ENCODE results near the gene UBE2L3.
A peak's percentile ranks its signal among the peaks of the same experiment; 100 is the strongest.
"Not testable (repeated sequence)": the region's sequence is repeated elsewhere in the genome, so short reads cannot be mapped to it uniquely, and the experiment has no call there.

Gene UBE2L3

DNA sequence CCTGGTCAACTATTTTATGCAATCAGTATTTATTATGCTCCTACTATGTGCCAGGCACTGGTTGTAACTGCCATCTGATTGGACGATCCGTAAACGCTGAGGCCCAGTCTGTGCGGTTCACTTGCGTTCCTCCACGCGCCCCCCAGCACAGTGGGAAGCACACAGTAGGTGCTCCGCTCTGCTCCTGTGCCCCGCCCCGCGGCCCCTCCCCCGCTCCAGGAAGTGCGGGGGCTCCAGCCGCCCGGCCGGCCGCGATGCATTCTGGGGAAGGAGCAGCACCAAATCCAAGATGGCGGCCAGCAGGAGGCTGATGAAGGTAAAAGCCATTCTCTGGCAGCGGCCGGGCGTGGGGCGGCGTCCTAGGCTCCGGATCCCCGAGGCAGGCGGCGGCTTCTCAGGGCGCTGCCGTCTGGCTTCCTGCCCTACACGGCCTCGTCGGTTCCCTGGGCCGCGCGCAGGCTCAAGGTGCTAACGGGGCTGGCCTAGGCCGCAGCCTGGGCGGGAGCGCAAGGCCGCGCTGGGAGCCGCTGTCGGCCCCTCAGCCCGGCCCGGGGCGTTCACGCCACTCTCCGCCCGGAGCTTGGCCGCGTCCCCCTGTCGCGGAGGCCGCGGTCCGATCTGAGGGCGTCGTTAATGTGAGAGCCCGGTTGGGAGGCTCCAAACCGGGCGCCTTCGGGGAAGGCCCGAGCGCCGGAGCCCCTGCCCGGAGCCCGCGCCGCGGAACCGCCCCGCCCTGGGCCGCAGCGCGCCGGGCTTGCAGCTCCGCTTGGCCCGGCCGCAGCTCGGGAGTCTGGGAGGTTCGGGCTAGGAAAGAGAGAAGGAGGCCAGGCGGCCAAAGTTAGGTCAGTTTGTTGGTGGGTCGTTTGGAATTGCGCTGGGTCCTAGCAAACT, at the start of gene UBE2L3:
UBE2L3 (plus strand) TSS at position 259 of the 891 bp plus-strand sequence; CDS start at position 290, 31 bp downstream.
- DNase-seq (ENCODE audit: low read depth in 2 of 2), result peak; percentile 65 to 80

DNA sequence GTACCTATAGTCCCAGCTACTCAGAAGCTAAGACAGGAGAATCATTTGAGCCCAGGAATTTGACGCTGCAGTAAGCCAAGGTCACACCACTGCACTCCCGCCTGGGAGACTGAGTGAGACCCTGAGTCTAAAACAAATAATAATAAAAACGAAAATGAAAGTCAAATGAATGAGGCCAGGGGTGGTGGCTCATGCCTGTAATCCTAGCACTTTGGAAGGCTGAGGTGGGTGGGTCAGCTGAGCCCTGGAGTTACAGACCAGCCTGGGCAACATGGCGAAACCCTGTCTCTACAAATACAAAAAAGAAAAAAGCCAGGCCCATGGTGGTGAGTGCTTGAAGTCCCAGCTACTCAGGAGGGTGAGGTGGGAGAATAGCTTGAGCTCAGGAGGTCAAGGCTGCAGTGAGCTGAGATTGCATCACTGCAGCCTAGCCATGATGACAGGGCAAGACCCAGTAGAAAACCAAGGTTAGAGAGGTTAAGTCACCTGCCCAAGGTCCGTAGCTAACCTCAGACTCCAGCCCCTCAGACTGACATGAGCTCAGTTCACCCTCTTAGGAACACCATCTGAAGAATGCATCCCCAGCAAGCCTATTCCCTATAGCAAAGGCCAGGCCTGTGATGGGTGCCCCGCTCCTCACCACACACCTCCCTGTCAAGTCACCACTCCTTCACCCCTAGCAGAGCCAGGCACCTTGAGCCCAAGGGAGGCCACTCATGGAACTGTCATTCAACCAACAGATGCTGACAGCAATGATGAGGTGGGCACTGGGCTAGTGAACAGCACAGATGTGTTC, 40.6 kb upstream of the UBE2L3 start:
- not testable (repeated sequence) for DNase-seq (ENCODE audit: low read depth in 2 of 2)

DNA sequence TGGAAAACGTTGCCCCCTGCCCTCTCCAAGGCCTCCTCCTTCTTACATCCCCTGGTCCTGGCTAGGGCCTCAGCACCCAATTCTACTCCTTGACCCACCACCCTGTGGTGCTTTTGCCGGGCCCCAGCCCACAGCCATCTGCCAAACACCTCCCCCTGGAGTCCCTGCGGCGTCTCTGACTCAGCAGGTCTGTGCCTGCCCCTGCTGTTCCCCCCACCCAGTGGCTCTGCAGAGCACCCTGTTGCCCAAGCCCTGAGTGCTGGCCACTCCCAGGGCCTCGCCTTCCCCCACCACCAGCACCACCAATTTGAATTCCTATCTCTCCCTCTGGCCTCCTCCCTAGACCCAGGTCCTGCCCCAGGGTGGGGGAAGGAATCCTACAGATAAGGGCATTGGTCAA, 36.0 kb upstream of the UBE2L3 start:
- not testable (repeated sequence) for DNase-seq (ENCODE audit: low read depth in 2 of 2)

DNA sequence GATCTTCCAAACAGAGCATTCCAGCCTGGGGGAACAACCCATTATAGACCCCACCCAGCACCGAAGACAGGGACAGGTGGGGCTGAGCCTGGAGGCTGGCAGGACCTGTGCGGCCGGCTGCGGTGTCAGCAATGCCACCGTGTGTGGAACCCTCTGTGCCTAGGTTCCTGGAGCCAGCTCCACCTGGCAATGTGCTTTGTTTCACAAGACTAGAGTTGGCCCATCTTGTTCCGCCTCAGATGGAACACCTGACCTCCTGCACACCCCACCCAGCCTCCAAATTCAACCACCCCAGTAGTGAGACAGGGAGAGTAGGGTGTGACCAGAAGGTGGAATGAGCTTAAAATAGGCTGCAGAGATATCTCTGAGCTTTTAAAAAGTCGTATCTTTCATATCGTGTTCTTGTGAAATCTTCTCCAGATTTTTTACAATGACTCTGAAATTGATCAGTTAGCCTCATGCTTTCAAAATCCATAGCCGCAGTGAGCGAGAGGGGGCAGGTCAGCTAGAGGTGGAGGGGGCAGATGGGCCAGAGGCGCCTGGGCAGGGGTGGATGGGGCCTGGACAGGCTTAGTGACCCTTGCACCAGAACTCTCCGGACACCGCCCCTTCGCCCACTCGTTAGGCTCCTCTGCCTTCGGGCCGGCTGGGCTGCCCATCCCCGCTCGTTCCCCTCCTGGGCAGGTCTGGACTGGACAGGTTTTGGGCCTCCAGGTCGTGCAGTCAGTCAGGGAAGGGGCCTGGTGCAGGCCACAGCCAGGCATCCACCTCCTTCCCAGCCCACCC, 34.5 kb upstream of the UBE2L3 start:
- DNase-seq (ENCODE audit: low read depth in 2 of 2), result not testable (repeated sequence)

DNA sequence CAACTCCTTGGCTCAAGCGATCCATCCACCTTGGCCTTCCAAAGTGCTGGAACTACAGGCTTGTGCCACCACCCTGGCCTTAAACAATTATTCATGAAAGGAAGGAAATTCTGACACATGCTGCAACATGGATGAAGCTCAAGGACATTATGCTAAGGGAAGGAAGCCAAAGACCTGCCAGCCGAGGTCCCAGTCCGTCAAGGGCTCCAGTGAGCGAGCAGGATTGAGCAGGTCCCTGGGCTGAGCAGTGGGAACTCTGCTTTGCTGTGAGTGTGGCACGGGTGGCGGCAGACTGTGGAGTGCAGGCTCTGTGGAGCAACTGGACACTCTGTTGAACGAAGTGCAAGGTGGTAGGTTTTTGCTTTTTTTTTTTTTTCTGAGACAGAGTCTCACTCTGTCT, 27.7 kb upstream of the UBE2L3 start:
- not testable (repeated sequence) for DNase-seq (ENCODE audit: low read depth in 2 of 2)

DNA sequence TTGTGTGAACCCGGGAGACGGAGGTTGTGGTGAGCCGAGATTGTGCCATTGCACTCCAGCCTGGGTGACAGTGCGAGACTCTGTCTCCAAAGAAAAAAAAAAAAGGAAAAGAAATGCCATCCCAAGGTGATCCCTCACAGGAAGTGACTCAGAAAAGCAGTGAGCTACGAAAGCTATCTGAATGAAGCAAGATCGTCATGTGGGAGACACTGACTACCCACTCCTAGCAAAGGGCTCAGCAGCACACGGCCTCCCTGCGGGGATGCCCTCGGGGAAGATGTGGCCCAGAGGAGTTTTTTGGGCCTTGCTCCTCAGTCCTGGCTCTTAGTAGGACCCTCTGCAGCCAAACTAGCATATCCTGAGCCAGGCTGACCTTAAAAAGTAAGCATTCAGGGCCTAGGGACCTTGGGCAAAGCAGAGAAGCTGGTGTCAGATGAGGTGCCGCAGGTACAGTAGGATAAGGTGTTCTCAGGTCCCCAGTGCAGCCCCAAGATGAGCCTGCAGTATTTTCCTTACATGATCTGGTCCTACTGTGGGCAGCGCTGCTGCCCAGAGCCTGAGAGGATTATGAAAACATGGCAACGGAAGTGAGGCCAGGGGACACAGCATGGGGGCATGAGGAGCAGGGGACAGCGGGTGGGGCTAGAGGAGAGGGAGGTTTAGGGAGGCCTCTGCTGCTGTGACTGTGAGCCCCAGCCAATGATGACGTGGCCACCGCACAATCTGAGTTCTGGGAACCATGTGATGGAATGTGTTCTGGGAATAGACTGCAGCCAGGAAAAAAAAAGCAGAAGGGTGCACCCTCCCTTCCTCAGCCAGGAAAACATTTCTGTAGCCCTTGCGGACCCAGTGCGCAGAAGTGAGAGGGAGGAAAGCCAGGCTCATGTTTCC, 22.8 kb upstream of the UBE2L3 start:
- DNase-seq (ENCODE audit: low read depth in 2 of 2), result not testable (repeated sequence)

DNA sequence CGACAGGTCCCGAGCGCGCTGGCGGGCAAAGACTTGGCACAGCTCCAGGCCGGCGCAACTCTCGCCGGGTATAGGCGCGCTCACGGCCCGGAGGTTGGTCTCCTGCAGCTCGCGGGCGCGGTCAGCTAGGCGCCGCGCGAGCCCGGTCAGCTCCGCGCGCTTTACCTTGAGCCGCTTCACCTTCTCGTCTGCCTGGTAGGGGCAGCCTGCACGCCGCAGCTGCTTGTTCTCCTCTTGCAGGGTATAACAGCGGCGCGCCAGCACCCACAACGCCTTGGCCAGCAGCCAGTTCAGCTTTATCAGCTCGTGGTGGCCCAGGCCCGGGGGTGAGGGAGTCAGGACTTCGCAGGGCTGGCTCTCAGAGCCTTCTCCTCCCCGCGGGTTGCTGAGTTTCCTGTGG, 18.0 kb upstream of the UBE2L3 start:
- not testable (repeated sequence) for DNase-seq (ENCODE audit: low read depth in 2 of 2)

DNA sequence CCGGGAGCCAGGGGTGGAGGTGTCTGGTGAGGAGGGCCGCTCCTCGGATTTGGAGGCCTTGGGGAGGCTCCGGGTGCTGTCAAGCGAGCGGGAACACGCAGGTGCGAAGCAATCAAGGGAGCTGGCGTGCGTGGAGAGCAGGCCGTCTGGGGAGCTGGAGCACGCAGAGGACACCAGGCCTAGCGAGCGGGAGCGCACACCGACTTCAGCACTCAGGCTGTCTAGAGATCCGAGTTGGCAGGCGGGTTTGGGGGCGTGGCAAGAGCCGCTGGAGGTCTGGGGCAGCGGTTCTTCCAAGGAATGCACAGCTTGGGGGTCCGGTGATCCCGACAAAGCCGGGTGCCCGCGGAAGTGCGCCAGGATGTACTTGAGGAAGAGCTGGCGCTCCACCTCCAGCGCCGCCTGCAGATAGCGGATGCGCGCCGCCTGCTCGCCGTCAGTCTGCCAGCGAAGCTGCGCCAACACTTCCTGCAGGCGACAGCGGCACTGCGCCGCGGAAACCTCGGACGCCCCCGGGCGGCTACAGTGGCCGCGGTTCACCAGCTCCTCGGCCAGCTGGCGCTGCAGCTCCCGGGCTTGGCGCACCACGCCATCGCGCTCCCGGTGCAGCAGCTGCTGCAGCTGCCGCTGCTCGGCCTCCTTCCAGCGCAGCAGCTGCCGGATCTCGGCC, 17.4 kb upstream of the UBE2L3 start:
- DNase-seq (ENCODE audit: low read depth in 2 of 2), result not testable (repeated sequence)

DNA sequence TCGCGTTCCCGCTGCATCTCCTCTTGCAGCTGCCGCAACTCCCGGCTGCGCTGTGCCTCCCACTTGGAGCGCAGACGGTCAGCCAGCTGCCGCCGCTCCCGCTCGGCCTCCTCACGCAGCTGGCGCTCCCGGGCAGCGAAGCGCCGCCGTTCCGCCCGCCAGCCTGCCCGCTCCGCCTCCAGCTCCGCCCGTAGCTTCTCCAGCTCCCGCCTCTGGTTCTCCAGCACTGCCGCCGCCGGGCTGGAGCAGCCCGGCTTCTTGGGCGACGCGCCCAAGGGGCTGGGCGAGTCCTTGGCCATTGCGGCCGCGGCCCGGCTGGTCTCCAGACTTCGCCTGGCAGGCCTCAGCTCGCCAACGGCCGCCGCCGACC, 16.9 kb upstream of the UBE2L3 start:
- not testable (repeated sequence) for DNase-seq (ENCODE audit: low read depth in 2 of 2)

DNA sequence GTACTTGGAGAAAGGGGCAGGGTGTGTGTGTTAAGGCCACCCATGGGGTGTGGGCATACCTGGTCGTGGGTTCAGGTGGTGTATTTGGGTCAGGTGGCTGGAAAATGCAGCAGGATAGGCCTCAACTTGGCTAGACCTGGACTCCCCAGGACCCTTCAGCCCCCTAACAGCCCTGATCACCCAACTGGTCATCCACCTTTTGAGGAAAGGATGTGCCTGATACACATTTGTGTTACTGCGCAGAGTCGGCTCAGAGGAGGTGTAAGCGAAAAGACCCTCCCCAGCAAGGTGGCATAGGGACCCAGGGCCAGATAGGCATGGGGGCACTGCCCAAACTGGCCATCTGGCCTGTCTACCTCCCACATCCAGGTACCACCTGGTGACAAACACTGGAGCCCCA, 16.2 kb upstream of the UBE2L3 start, which contains the start of gene RIMBP3C:
RIMBP3C (minus strand) TSS at position 101 of the 400 bp plus-strand sequence. CDS start 485 bp downstream, outside the sequence.
- DNase-seq (ENCODE audit: low read depth in 2 of 2), result not testable (repeated sequence)

DNA sequence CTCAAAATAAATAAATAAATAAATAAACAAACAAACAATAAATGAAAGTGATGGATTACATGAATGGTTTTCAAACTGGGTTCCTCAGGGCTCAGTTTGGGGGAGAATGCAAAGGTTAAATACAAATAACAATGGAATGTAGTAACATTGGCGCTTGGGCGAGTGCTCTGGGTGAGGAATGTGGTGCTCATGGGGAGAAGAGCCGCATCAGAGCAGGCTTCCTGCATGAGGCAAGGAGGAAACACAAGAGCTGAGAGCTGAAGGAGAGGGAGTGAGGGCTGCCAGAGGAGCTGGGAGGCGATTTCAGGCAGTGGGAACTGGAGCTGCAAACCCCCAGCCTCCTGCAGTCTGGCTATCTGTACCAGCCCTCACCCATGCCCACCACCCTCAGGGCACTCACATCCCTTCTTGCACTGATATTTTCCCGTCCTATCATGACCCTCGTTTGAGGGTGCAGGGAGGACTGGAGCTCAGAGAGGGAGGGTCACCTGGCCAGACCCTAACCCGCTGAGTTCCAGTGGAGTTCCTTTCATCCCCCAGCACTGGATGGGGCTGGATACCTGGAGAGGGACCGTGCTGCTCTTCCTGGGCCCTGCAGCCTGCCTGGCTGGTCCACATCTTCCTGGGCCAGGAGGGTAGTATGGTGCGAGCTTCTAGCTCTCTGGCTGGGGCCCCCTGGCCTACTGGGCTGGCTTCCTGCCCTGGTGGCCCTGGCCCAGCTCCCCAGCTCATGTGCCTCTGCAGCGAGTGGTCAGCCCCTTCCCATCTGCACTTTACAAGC, 8.0 kb upstream of the UBE2L3 start:
- DNase-seq (ENCODE audit: low read depth in 2 of 2), result not testable (repeated sequence)

DNA sequence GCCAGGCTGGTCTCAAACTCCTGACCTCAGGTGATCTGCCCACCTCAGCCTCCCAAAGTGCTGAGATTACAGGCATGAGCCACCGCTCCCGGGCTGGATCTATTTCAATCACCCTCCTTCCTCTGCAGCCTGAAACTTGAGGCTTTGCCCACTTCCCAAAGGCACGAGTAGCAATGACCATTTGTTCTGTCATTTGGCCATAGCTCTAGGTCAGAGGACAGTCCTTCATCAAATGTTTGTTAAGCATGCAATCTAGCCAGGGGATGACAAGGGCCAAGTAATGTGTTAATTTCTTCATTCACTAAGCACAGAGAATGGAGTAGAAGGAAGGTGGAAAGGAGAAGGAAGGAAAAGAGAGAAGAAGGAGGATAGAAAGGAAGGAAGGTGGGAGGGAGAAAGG, 6.9 kb upstream of the UBE2L3 start:
- not testable (repeated sequence) for DNase-seq (ENCODE audit: low read depth in 2 of 2)

DNA sequence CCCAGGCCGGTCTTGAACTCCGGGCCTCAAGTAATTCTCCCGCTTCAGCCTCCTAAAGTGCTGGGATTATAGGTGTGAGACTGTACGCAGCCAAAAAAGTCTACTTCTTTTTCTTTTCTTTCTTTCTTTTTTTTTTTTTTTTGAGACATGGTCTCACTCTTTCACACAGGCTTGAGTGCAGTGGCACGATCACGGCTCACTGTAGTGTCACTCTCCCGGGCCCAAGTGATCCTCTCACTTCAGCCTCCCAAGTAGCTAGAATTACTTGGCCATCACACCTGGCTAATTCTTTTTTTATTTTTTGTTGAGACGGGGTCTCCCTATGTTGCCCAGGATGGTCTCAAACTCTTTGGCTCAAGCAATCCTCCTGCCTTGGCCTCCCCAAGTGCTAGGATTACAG, 3.6 kb upstream of the UBE2L3 start:
- no peak for DNase-seq (ENCODE audit: low read depth in 2 of 2)

DNA sequence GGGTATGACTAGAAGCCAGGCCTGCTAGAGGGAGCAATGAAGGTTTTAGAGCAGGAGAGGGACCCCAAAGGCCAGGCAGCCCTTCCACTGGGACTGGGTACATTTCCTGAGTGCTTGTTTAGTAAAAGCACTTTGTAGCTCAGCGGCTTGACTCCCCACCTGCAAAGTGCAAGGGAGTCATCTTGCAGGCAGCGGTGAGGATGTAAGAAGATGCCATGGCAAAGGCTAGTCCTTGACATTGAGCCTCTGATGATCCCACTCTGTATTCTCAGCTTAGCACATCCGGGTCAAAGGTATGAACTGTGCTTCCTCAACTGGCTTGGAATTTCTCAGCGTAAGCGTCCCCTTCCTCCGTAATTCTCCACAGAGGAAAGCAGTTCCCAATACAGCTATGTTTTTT, 3.1 kb upstream of the UBE2L3 start:
- DNase-seq (ENCODE audit: low read depth in 2 of 2), result no peak

DNA sequence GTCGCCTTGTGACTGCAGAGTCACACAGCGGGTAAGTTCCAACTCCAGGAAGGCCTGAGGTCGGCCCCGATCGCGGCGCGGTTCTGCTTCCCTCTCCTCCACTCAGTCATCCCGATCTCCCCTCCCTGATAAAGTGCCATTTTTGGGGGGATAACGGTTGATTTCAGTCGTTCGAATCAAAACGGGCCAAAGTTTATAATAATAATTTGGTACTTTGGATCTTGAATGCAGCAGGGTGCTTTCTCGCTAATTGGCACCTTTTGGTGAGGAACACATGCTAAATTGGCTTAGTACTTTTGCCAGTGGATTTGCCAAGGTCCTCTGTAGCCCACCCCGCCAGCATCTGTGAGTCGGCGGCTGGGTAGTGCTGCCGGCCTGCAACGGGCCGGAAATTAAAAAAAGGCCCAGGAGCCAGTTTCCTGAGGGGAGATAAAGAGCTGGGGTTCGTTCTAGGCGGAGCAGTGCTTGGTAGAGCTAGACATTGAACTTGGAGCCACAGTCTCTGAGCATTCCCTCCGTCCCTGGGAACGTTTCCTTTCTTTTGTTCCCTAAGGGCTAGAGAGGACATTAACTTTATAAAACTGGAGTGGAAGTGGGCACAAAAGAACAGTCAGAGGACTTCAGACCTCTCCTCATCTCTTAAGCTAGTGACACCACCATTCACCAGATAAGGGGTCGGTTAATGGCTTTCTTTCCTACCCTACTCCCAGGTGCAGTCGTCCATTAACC, 997 bp downstream of the UBE2L3 start:
- no peak for DNase-seq (ENCODE audit: low read depth in 2 of 2)

DNA sequence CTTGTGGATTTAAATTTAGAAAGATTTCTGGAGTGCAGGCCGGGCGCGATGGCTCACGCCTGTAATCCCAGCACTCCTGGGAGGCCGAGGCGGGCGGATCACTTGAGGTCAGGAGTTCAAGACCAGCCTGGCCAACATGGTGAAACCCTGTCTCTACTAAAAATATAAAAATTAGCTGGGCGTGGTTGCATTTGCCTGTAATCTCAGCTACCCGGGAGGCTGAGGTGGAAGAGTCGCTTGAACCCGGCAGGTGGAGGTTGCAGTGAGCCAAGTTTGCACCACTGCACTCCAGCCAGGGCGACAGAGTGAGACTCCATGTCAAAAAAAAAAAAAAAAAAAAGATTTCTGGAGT, 1.5 kb downstream of the UBE2L3 start:
- DNase-seq (ENCODE audit: low read depth in 2 of 2), result not testable (repeated sequence)

DNA sequence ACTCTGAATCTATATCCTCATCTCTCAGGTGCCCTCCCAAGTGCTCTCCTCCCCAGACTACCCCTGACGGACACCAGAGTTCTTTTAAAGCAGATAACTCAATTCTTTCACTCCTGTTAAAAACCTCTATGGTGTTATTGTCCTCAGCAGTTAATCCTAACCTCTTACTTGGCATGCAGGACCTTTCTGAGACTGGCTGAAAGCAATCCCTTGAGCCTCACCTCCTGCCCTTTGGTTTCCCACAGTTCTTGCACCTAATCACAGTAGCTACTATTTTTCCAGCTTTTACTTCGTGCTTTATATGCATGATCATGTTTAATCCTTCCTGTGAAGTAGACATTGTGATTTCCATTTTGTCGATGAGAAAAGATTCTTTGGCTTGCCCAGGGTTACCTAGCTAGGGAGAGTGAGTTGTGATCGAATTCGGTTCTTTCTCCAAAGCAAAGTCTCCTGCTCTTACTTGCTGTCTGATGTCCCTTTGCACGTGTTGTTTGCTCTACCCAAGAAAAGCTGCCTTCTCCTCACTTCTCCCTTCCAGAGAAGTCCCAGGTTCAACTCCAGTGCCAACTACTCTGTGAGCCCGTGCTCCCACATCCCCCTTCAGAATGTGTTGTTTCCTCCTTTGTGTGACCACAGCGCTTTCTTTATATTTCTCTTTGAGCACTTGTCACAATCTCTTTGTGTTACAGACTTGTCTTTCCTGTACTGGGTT, 2.1 kb downstream of the UBE2L3 start:
- no peak for DNase-seq (ENCODE audit: low read depth in 2 of 2)

DNA sequence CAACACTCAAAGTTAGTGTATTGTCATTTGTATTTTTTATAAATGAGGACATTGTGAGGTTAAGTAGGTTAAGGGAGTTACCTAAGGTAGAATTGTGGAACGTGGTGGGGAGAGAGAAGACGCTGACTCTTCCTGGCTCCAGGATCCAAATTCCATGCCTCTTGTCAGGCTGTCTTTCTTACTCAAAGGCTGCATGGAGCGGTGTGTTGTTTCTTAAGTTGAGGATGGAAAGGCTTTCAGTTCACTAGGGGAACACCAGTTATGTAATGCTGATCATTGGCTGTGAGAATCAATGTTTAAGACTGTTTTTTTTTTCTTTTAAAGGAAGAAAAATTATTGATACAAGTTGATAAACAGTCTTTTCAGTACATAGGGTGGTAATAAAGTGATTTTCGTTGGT, 2.9 kb downstream of the UBE2L3 start:
- DNase-seq (ENCODE audit: low read depth in 2 of 2), result no peak

Measured in stimulated activated CD8-positive, alpha-beta memory T cell treated with anti-CD3 and anti-CD28 coated beads, Interleukin-7, amount 100 ng/mL, for 4 hours (primary cell).